K562 (cell line): ENCODE measurements around the gene NDUFA6. TPM values are rescaled to one million over a fixed set of nuclear protein-coding genes. Genes with fewer than 3 reads are reported as not detected.

Source experiments
- ARID4B ChIP-seq: sonication (generic); formaldehyde crosslinking; IDR thresholded peaks from 2 replicates; pipeline ENCODE4 v1.8.0; 2022; ENCODE audit warnings: mild to moderate bottlenecking, missing genetic modification reagents
- CGGBP1 ChIP-seq: fragments of 250-450 bp; sonication (Bioruptor Pico); IDR thresholded peaks from 2 replicates; pipeline ENCODE4 v1.9.0; 2021; ENCODE audit warnings: mild to moderate bottlenecking
- CREM ChIP-seq: IDR thresholded peaks from 2 replicates; pipeline ENCODE4 v1.6.1; 2014; ENCODE audit warnings: antibody characterized with exemption, low read depth
- ELK1 ChIP-seq: sonication (generic); formaldehyde crosslinking; IDR thresholded peaks from 2 replicates; pipeline ENCODE4 v1.8.1; 2022; ENCODE audit warnings: missing genetic modification reagents
- ESRRA ChIP-seq: fragments of 450-650 bp; IDR thresholded peaks from 2 replicates; pipeline ENCODE4 v1.6.1; 2014; ENCODE audit warnings: low read depth, mild to moderate bottlenecking, moderate library complexity, borderline replicate concordance
- ESRRB ChIP-seq: fragments of 250-450 bp; sonication (Bioruptor Pico); IDR thresholded peaks from 2 replicates; pipeline ENCODE4 v1.5.0; 2020; ENCODE audit warnings: mild to moderate bottlenecking, moderate library complexity, borderline replicate concordance
- HINFP ChIP-seq: fragments of 450-650 bp; conservative IDR thresholded peaks from 2 replicates; pipeline ENCODE4 v1.6.1; 2016; ENCODE audit warnings: missing genetic modification characterization, low read depth, mild to moderate bottlenecking, control low read depth, missing compliant biosample characterization
- JUND ChIP-seq, 2 experiments: IDR thresholded peaks; 2 replicates in 1 of 2; 3 replicates in 1 of 2; pipeline ENCODE4 v1.6.1; 2011; ENCODE audit warnings: borderline replicate concordance in 2 of 2, low read depth in 2 of 2, low read length in 2 of 2, improper control_type of control experiment in 1 of 2, missing biosample characterization in 1 of 2, missing genetic modification characterization in 1 of 2, missing genetic modification reagents in 1 of 2
- OTX1 ChIP-seq: fragments of 450-650 bp; formaldehyde crosslinking; IDR thresholded peaks from 2 replicates; pipeline ENCODE4 v1.4.0; 2022; ENCODE audit warnings: mild to moderate bottlenecking
- RUNX1 ChIP-seq: sonication (generic); IDR thresholded peaks from 2 replicates; pipeline ENCODE4 v1.6.1; 2016; ENCODE audit warnings: antibody characterized with exemption, low read depth
- U2AF1 ChIP-seq: fragments of 200-400 bp; formaldehyde crosslinking; optimal IDR thresholded peaks from 2 replicates; pipeline ENCODE3; 2017; ENCODE audit warnings: mild to moderate bottlenecking, low read depth, low read length, moderate library complexity
- ZC3H4 ChIP-seq: sonication (generic); formaldehyde crosslinking; IDR thresholded peaks from 2 replicates; pipeline ENCODE4 v1.9.0; 2021; ENCODE audit warnings: missing genetic modification reagents, borderline replicate concordance
- ZHX1 ChIP-seq: fragments of 150-350 bp; conservative IDR thresholded peaks from 2 replicates; pipeline ENCODE4 v1.6.1; 2014; ENCODE audit warnings: low read length
- ZNF3 ChIP-seq: fragments of 250-450 bp; sonication (Bioruptor Pico); IDR thresholded peaks from 2 replicates; pipeline ENCODE4 v1.5.0; 2021; ENCODE audit warnings: mild to moderate bottlenecking, moderate library complexity
- ZZZ3 ChIP-seq: fragments of 450-650 bp; IDR thresholded peaks from 2 replicates; pipeline ENCODE4 v1.6.1; 2016; ENCODE audit warnings: antibody characterized with exemption, mild to moderate bottlenecking, moderate library complexity
- polyA plus RNA-seq, 8 experiments: library from polyadenylated mRNA; depleted of rRNA in 4 of 8; stranded (reverse) in 5 of 8; unstranded in 3 of 8; fragments of >200 nt; fragmentation: Nextera tagmentation in 2 of 8; fragmentation: Illumina TruSeq in 1 of 8; extraction: Ambion mirVana in 2 of 8; extraction: Trizol in 1 of 8; gene quantifications; 2 replicates each; pipeline versions ENCODE4 v1.2.1 to v1.2.3, GENCODE V29; 2011 to 2014; ENCODE audit warnings: inconsistent platforms in 1 of 8, missing spikeins in 1 of 8
- total RNA-seq, 7 experiments: library from RNA; depleted of rRNA in 6 of 7; stranded (reverse); fragments of >200 nt in 6 of 7; fragmentation: Illumina TruSeq in 2 of 7; extraction: Trizol in 2 of 7; gene quantifications; 2 replicates each; pipeline versions ENCODE4 v1.2.1 to v1.2.3, GENCODE V29; 2011 to 2021; ENCODE audit warnings: low replicate concordance in 1 of 7

NDUFA6 gene
- total and polyA plus RNA-seq, 9 of the 15 experiments (the other 6 are each of a cell fraction or from before 2014, with no cell fraction given), result 90.0 to 474 (median 128) TPM

- no peak for TF ChIP-seq JUND (IDR thresholded peaks at IDR 0.05; ENCODE audit: borderline replicate concordance, low read depth, low read length)
- no peak; the same call in 2 of the 3 replicates for TF ChIP-seq JUND (tag; IDR thresholded peaks at IDR 0.05; ENCODE audit: borderline replicate concordance, low read depth, low read length)
- TF ChIP-seq ZNF3 (CRISPR knock-in tag), result no peak
- TF ChIP-seq ESRRB, result no peak
- TF ChIP-seq ELK1, result no peak
- 0 out of 2 replicates have a peak, but pooled peaks have one; percentile 27 for TF ChIP-seq RUNX1
- no peak for TF ChIP-seq ZZZ3
- TF ChIP-seq ESRRA, result peak; percentile 96; the same call in 1 of the 2 replicates
- no peak for TF ChIP-seq ZC3H4 (CRISPR knock-in tag)
- TF ChIP-seq ZHX1, result no peak
- no peak for TF ChIP-seq CGGBP1 (CRISPR knock-in tag)
- no peak for TF ChIP-seq U2AF1
- TF ChIP-seq HINFP (tag), result no peak
- TF ChIP-seq OTX1, result no peak
- no peak for TF ChIP-seq ARID4B (CRISPR knock-in tag)
- TF ChIP-seq CREM, result peak; percentile 13
Measured at GRCh38 chr22:42070517-42071422, 19.8 kb downstream of the NDUFA6 start, which contains the start of gene NAGA (continued).
